Measurements from ENCODE around the gene AVPI1.
"Not testable (repeated sequence)": the region's sequence is repeated elsewhere in the genome, so short reads cannot be mapped to it uniquely, and the experiment has no call there.

AVPI1 gene

DNA sequence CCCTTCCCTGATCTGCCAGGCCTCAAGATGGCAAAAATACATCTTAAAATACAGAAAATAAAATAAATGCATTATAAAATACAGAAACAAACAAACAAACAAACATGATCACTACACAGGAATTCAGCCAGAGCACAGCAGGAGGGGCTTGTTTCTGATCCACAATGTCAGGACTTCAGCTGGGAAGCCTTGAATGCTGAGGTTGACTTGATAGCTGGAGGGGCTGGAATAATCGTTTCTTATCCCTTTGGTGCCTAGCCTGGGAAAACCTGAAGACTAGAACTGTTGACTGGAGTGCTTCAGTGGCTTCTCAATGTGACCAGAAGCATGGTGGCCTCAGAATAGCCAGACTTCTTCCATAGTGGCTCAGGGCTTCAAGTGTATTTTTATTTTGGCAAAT, 17.3 kb upstream of the AVPI1 start:
- no peak overlapping the region for H2AFZ ChIP-seq (ENCODE audit: low read depth, low read length, severe bottlenecking)
- H3K9me3 ChIP-seq (ENCODE audit: insufficient read depth, low read length), result no peaks in the 10 kb centered on the region
- no peak overlapping the region for H3K9ac ChIP-seq (ENCODE audit: low read length)
- H3K4me3 ChIP-seq (ENCODE audit: insufficient read depth, low read length, poor library complexity, severe bottlenecking), result no peak overlapping the region
- H3K79me2 ChIP-seq (ENCODE audit: insufficient read depth, low read length), result no peaks in the 10 kb centered on the region
- TF ChIP-seq, protein P1, sequence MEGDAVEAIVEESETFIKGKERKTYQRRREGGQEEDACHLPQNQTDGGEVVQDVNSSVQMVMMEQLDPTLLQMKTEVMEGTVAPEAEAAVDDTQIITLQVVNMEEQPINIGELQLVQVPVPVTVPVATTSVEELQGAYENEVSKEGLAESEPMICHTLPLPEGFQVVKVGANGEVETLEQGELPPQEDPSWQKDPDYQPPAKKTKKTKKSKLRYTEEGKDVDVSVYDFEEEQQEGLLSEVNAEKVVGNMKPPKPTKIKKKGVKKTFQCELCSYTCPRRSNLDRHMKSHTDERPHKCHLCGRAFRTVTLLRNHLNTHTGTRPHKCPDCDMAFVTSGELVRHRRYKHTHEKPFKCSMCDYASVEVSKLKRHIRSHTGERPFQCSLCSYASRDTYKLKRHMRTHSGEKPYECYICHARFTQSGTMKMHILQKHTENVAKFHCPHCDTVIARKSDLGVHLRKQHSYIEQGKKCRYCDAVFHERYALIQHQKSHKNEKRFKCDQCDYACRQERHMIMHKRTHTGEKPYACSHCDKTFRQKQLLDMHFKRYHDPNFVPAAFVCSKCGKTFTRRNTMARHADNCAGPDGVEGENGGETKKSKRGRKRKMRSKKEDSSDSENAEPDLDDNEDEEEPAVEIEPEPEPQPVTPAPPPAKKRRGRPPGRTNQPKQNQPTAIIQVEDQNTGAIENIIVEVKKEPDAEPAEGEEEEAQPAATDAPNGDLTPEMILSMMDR (IDR thresholded peaks at IDR 0.05; ENCODE audit: insufficient read depth, low read length, poor library complexity, severe bottlenecking), result no peak
- TF ChIP-seq EZH2phosphoT487 (conservative IDR thresholded peaks at IDR 0.05; ENCODE audit: low read length), result no peak
- no peak overlapping the region for H3K4me2 ChIP-seq (ENCODE audit: low read depth, low read length, poor library complexity, severe bottlenecking)
- no peak overlapping the region for H3K27ac ChIP-seq (ENCODE audit: low read depth, low read length)
- no peaks in the 10 kb centered on the region for H3K36me3 ChIP-seq (ENCODE audit: low read length)
- no peaks in the 10 kb centered on the region for H4K20me1 ChIP-seq (ENCODE audit: low read depth, low read length)
- no peaks in the 10 kb centered on the region for H3K27me3 ChIP-seq (ENCODE audit: low read length)
- no peaks in the 10 kb centered on the region for H3F3A ChIP-seq (ENCODE audit: insufficient read depth)
- H3K9me2 ChIP-seq (replicated peaks; ENCODE audit: insufficient read depth, low read length), result no peaks in the 10 kb centered on the region

DNA sequence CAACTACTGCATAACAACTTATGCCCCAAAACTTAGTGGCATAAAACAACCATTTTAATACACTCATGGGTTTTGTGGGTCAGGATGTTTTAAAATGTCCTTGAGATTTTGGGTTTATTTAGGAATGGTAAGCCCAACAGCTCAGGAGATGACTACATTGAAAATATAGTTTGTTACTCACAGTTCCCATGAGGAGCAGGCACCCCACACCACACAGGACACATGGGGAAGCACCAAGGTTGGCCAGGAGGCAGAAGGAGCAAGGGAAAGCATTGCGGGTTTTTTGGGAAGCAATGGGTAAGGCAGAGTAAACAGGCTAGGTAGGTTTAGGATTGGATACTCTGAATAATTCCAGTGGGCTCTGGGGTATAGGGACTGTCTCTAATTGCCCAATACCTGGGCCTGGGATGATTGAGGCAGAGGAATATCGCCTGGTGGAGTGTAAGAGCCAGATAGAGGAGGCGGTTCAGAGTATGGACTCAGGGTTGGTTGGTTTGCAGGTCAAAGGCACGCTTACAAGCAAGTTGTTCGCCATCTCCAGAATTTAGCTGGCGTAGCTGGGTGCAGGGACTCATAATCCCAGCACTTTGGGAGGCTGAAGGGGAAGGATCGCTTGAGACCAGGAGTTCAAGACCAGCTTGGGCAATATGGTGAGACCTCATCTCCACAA, 16.5 kb upstream of the AVPI1 start:
- Histone ChIP-seq H3K9ac (ENCODE audit: low read length) (no peak overlapping the region), H3K9me3 (ENCODE audit: insufficient read depth, low read length) (no peaks in the 10 kb centered on the region), H4K20me1 (ENCODE audit: low read depth, low read length) (no peaks in the 10 kb centered on the region), H2AFZ (ENCODE audit: low read depth, low read length, severe bottlenecking) (no peak overlapping the region), H3K4me2 (ENCODE audit: low read depth, low read length, poor library complexity, severe bottlenecking) (no peak overlapping the region), H3F3A (ENCODE audit: insufficient read depth) (no peaks in the 10 kb centered on the region), H3K4me3 (ENCODE audit: insufficient read depth, low read length, poor library complexity, severe bottlenecking) (no peak overlapping the region), H3K36me3 (ENCODE audit: low read length) (no peaks in the 10 kb centered on the region), H3K27ac (ENCODE audit: low read depth, low read length) (no peak overlapping the region), H3K79me2 (ENCODE audit: insufficient read depth, low read length) (no peaks in the 10 kb centered on the region), H3K27me3 (ENCODE audit: low read length) (no peaks in the 10 kb centered on the region), H3K9me2 (replicated peaks; ENCODE audit: insufficient read depth, low read length) (no peaks in the 10 kb centered on the region)
- TF ChIP-seq EZH2phosphoT487 (conservative IDR thresholded peaks at IDR 0.05; ENCODE audit: low read length), result no peak

DNA sequence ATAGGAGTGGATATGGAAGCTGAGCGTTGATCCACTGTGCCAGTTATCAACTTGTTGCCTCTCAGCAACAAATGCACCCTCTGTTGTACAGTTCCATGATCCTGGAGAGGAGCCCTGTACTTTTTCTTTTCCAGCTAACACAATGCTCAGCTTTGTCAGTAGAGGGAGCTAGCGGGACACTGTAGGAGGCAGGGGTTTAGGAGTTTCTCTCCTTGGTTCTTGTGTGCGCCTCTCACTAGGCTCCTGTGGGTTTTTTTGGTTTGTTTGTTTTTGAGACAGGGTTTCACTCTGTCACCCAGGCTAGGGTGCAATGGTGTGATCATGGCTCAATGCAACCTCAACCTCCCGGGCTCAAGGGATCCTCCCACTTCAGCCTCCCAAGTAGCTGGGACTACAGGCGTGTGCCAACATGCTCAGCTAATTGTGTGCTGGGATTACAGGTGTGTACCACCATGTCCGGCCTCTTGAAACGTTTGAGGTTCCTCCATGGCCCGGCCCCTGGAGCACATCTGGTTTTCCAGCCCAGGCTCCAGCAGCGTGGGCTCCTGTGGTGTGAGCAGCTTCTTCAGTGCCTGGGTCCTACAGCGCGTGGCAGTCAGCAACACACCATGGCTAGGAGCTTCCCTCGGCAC, 14.5 kb upstream of the AVPI1 start:
- Histone ChIP-seq H3K9me2 (replicated peaks; ENCODE audit: insufficient read depth, low read length) (no peaks in the 10 kb centered on the region), H3K4me3 (ENCODE audit: insufficient read depth, low read length, poor library complexity, severe bottlenecking) (no peak overlapping the region), H3K27me3 (ENCODE audit: low read length) (no peaks in the 10 kb centered on the region), H3K79me2 (ENCODE audit: insufficient read depth, low read length) (no peaks in the 10 kb centered on the region), H3K4me2 (ENCODE audit: low read depth, low read length, poor library complexity, severe bottlenecking) (no peak overlapping the region), H3K9me3 (ENCODE audit: insufficient read depth, low read length) (no peaks in the 10 kb centered on the region), H3K36me3 (ENCODE audit: low read length) (no peaks in the 10 kb centered on the region), H3K9ac (ENCODE audit: low read length) (no peak overlapping the region), H2AFZ (ENCODE audit: low read depth, low read length, severe bottlenecking) (no peak overlapping the region), H3F3A (ENCODE audit: insufficient read depth) (no peaks in the 10 kb centered on the region), H4K20me1 (ENCODE audit: low read depth, low read length) (no peaks in the 10 kb centered on the region), H3K27ac (ENCODE audit: low read depth, low read length) (no peak overlapping the region)
- TF ChIP-seq EZH2phosphoT487 (conservative IDR thresholded peaks at IDR 0.05; ENCODE audit: low read length), result no peak
- TF ChIP-seq, protein P1 (IDR thresholded peaks at IDR 0.05; ENCODE audit: insufficient read depth, low read length, poor library complexity, severe bottlenecking), result peak; percentile 65

DNA sequence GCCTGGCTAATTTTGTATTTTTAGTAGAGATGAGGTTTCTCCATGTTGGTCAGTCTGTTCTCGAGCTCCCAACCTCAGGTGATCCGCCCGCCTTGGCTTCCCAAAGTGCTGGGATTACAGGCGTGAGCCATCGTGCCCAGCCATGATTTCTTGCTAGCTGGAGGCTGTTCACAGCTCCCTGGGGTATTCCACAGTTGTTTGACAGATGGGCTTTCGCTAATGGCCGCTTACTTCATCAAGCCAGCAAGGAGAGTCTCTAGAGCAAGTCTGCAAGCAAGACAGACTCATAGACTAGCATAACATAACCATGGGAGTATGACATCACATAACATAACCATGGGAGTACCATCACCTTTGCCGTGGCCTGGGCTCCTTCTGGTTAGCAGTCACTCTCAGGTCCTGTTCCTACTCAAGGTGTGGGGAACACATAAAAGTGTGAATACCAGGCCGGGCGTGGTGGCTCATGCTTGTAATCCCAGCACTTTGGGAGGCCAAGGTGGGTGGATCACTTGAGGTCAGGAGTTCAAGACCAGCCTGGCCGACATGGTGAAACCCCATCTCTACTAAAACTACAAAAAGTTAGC, 11.1 kb upstream of the AVPI1 start:
- not testable (repeated sequence) for H2AFZ ChIP-seq (ENCODE audit: low read depth, low read length, severe bottlenecking); H3F3A ChIP-seq (ENCODE audit: insufficient read depth); H4K20me1 ChIP-seq (ENCODE audit: low read depth, low read length); H3K9me3 ChIP-seq (ENCODE audit: insufficient read depth, low read length); H3K27me3 ChIP-seq (ENCODE audit: low read length); H3K4me3 ChIP-seq (ENCODE audit: insufficient read depth, low read length, poor library complexity, severe bottlenecking); H3K79me2 ChIP-seq (ENCODE audit: insufficient read depth, low read length); H3K36me3 ChIP-seq (ENCODE audit: low read length); H3K27ac ChIP-seq (ENCODE audit: low read depth, low read length); H3K9me2 ChIP-seq (replicated peaks; ENCODE audit: insufficient read depth, low read length); H3K4me2 ChIP-seq (ENCODE audit: low read depth, low read length, poor library complexity, severe bottlenecking); H3K9ac ChIP-seq (ENCODE audit: low read length)
